ENCODE data around the gene EDA. TPM values are rescaled to one million over a fixed set of nuclear protein-coding genes. Genes with fewer than 3 reads are reported as not detected.

Gene EDA
- total RNA-seq, 4 donors from 2014 or later: 0.37 to 12.4 (median 3.8) TPM

GRCh38 chrX:69761633-69762032 lies 145.7 kb downstream of the EDA start:
- WGBS, 2 donors (ENCODE audit: low coverage in 1 of 2): 56 to 62% methylated on average over 2 to 3 of the region's 3 CpGs
- intact Hi-C loops (cut with DNase I; ENCODE audit: low total_unique reads): no loop called here
- Histone ChIP-seq H3K36me3 (no peaks in the 10 kb centered on the region), H3K4me3 (no peak overlapping the region), H3K9me3 (no peaks in the 10 kb centered on the region), H3K27ac (no peak overlapping the region), H3K4me1 (no peaks in the 10 kb centered on the region), H3K27me3 (no peaks in the 10 kb centered on the region)
- DNase-seq: no peak
- TF ChIP-seq POLR2A (IDR thresholded peaks at IDR 0.05): no peak
- TF ChIP-seq EP300 (IDR thresholded peaks at IDR 0.05; ENCODE audit: low read depth): no peak
- no peak for TF ChIP-seq POLR2AphosphoS5 (IDR thresholded peaks at IDR 0.05)
- TF ChIP-seq CTCF (IDR thresholded peaks at IDR 0.05): no peak
- in situ Hi-C loops (cut with MboI; ENCODE audit: low pct_ligation_motif_present in 1 of 4, low pct_unique_long_range_greater_than_20kb in 1 of 4, low sequenced_read_pairs in 3 of 4): no loop called here

GRCh38 chrX:69762340-69762739 lies 146.4 kb downstream of the EDA start:
- Histone ChIP-seq H3K27me3 (no peaks in the 10 kb centered on the region), H3K4me3 (no peak overlapping the region), H3K36me3 (no peaks in the 10 kb centered on the region), H3K9me3 (no peaks in the 10 kb centered on the region), H3K27ac (no peak overlapping the region), H3K4me1 (no peaks in the 10 kb centered on the region)
- no peak for DNase-seq
- TF ChIP-seq POLR2A (IDR thresholded peaks at IDR 0.05) (no peak), CTCF (IDR thresholded peaks at IDR 0.05) (no peak), POLR2AphosphoS5 (IDR thresholded peaks at IDR 0.05) (no peak), EP300 (IDR thresholded peaks at IDR 0.05; ENCODE audit: low read depth) (no peak)
- in situ Hi-C loops (cut with MboI; ENCODE audit: low pct_ligation_motif_present in 1 of 4, low pct_unique_long_range_greater_than_20kb in 1 of 4, low sequenced_read_pairs in 3 of 4) (no loop called here), intact Hi-C loops (cut with DNase I; ENCODE audit: low total_unique reads) (no loop called here)
- 87% methylated on average over 3 of the region's 3 CpGs; no CpG with 5 or more reads in 1 of the 2 donors for WGBS, 2 donors (ENCODE audit: low coverage in 1 of 2)

GRCh38 chrX:69793260-69793935 lies 177.5 kb downstream of the EDA start:
- no peak for TF ChIP-seq CTCF (IDR thresholded peaks at IDR 0.05)
- no peak for TF ChIP-seq POLR2AphosphoS5 (IDR thresholded peaks at IDR 0.05)
- no peak for TF ChIP-seq POLR2A (IDR thresholded peaks at IDR 0.05)
- no peak for TF ChIP-seq EP300 (IDR thresholded peaks at IDR 0.05; ENCODE audit: low read depth)
- Histone ChIP-seq H3K9me3 (no peaks in the 10 kb centered on the region), H3K36me3 (no peaks in the 10 kb centered on the region), H3K4me1 (no peaks in the 10 kb centered on the region), H3K27ac (no peak overlapping the region), H3K4me3 (no peak overlapping the region), H3K27me3 (no peaks in the 10 kb centered on the region)
- in situ Hi-C loops (cut with MboI; ENCODE audit: low pct_ligation_motif_present in 1 of 4, low pct_unique_long_range_greater_than_20kb in 1 of 4, low sequenced_read_pairs in 3 of 4) (no loop called here), intact Hi-C loops (cut with DNase I; ENCODE audit: low total_unique reads) (no loop called here)
- WGBS, 2 donors (ENCODE audit: low coverage in 1 of 2): 50 to 76% methylated on average over 2 to 4 of the region's 4 CpGs
- no peak for DNase-seq

- H3K4me1 ChIP-seq: no peaks in the 10 kb centered on the region
- WGBS, 2 donors (ENCODE audit: low coverage in 1 of 2): 20% methylated on average over 1 of the region's 3 CpGs; no CpG with 5 or more reads in 1 of the 2 donors
- no peak overlapping the region for H3K4me3 ChIP-seq
- H3K9me3 ChIP-seq: no peaks in the 10 kb centered on the region
- H3K27ac ChIP-seq: no peak overlapping the region
- intact Hi-C loops (cut with DNase I; ENCODE audit: low total_unique reads): no loop called here
- no peaks in the 10 kb centered on the region for H3K36me3 ChIP-seq
- H3K27me3 ChIP-seq: no peaks in the 10 kb centered on the region
- in situ Hi-C loops (cut with MboI; ENCODE audit: low pct_ligation_motif_present in 1 of 4, low pct_unique_long_range_greater_than_20kb in 1 of 4, low sequenced_read_pairs in 3 of 4): no loop called here
- TF ChIP-seq POLR2A (IDR thresholded peaks at IDR 0.05) (no peak), POLR2AphosphoS5 (IDR thresholded peaks at IDR 0.05) (no peak), EP300 (IDR thresholded peaks at IDR 0.05; ENCODE audit: low read depth) (no peak), CTCF (IDR thresholded peaks at IDR 0.05) (no peak)
- no peak for DNase-seq
These were observed 179.8 kb downstream of the EDA start for GRCh38 chrX:69795702-69796101.
